GM19468 (cell line): ENCODE results near the gene ZNF385A.
"Not testable (repeated sequence)": the region's sequence is repeated elsewhere in the genome, so short reads cannot be mapped to it uniquely, and the experiment has no call there.

Experiments used
- ATAC-seq: cut with Tn5 transposase; IDR thresholded peaks from one replicate; pipeline ENCODE4 v1.9.1; 2021; ENCODE audit warnings: mild to moderate bottlenecking, moderate library complexity, moderate number of reproducible peaks; ENCODE audit not compliant: unreplicated experiment; ENCODE audit errors: extremely low read depth

The ZNF385A gene

GRCh38 chr12:54337280-54337842, 47.2 kb downstream of the ZNF385A start:
- ATAC-seq: no peak

GRCh38 chr12:54333420-54334034, 51.0 kb downstream of the ZNF385A start:
- no peak for ATAC-seq

GRCh38 chr12:54331461-54331860, 53.1 kb downstream of the ZNF385A start:
- ATAC-seq: no peak

- ATAC-seq: no peak
Measured at GRCh38 chr12:54330442-54330841, 54.1 kb downstream of the ZNF385A start.

GRCh38 chr12:54329759-54330158, 54.8 kb downstream of the ZNF385A start:
- no peak for ATAC-seq

- ATAC-seq: no peak
Measured at GRCh38 chr12:54328595-54329337, 55.8 kb downstream of the ZNF385A start.

- ATAC-seq: not testable (repeated sequence)
Measured at GRCh38 chr12:54325442-54326109, 59.0 kb downstream of the ZNF385A start.

GRCh38 chr12:54324617-54325441, 59.7 kb downstream of the ZNF385A start, which contains the start of gene COPZ1:
Gene COPZ1, plus strand, starts transcription at chr12:54325131. Its CDS starts 33 bp downstream, at chr12:54325164.
- peak; percentile 95 for ATAC-seq

- no peak for ATAC-seq
Measured at GRCh38 chr12:54321363-54321762, 63.2 kb downstream of the ZNF385A start.
